H1 (cell line): ENCODE data around the gene DCLK1. TPM values are rescaled to one million over a fixed set of nuclear protein-coding genes. Genes with fewer than 3 reads are reported as not detected.

Source experiments
- CTCF ChIA-PET: fragments of 300-600 bp; sonication (Branson Sonifier 250); formaldehyde crosslinking; loops from one replicate; lab custom pipeline; 2021; ENCODE audit not compliant: partially characterized antibody; lab: Charles Lee
- POLR2A ChIA-PET: fragments of 300-600 bp; sonication (Branson Sonifier 250); formaldehyde crosslinking; loops from one replicate; lab custom pipeline; 2021; ENCODE audit warnings: inconsistent platforms; ENCODE audit not compliant: partially characterized antibody; lab: Charles Lee
- DNase-seq, 2 experiments: peaks; one replicate each; pipeline versions ENCODE4 v3.0.0 to v3.0.0-alpha.2; 2010 to 2022; ENCODE audit warnings: low spot score in 2 of 2, low read depth in 1 of 2, mixed read lengths in 1 of 2
- FAIRE-seq: peaks from 2 replicates; lab custom pipeline; 2011; peaks lifted over from hg19 to GRCh38; lab: Jason Lieb, UNC
- H2AFZ ChIP-seq: 2 replicates; pipeline ENCODE4 v1.8.1; 2012; ENCODE audit warnings: low read length, inconsistent platforms
- H2AK5ac ChIP-seq: 2 replicates; pipeline ENCODE4 v1.6.1; 2013; ENCODE audit warnings: low read depth, low read length
- H2BK120ac ChIP-seq: replicated peaks from 2 replicates; pipeline ENCODE3; 2013; ENCODE audit warnings: low read depth, low read length, inconsistent platforms
- H2BK12ac ChIP-seq: 2 replicates; pipeline ENCODE4 v1.6.1; 2013; ENCODE audit warnings: low read depth, low read length
- H2BK15ac ChIP-seq: 2 replicates; pipeline ENCODE4 v1.6.1; 2013; ENCODE audit warnings: low read length
- H2BK20ac ChIP-seq: 2 replicates; pipeline ENCODE4 v1.6.1; 2013; ENCODE audit warnings: low read length
- H2BK5ac ChIP-seq: 2 replicates; pipeline ENCODE4 v1.6.1; 2013; ENCODE audit warnings: low read depth, low read length
- H3K14ac ChIP-seq: 2 replicates; pipeline ENCODE4 v1.6.1; 2013; ENCODE audit warnings: inconsistent platforms; ENCODE audit not compliant: insufficient read length
- H3K18ac ChIP-seq: 2 replicates; pipeline ENCODE4 v1.6.1; 2013; ENCODE audit warnings: low read length; ENCODE audit errors: extremely low read depth
- H3K23ac ChIP-seq: 2 replicates; pipeline ENCODE4 v1.6.1; 2013; ENCODE audit warnings: inconsistent platforms; ENCODE audit not compliant: insufficient read length
- H3K23me2 ChIP-seq: 2 replicates; pipeline ENCODE4 v1.6.1; 2013; ENCODE audit warnings: low read depth, low read length
- H3K27ac ChIP-seq: 2 replicates; pipeline ENCODE4 v1.6.1; 2011; ENCODE audit warnings: low read depth, low read length, inconsistent platforms
- H3K27me3 ChIP-seq, 4 experiments: replicated peaks in 1 of 4; 1 replicate in 1 of 4; 2 replicates in 3 of 4; pipeline versions ENCODE4 v1.6.1 to v1.8.1; 2011 to 2013; ENCODE audit warnings: low read length in 3 of 4, mild to moderate bottlenecking in 3 of 4, inconsistent platforms in 2 of 4, mixed read lengths in 2 of 4, moderate library complexity in 1 of 4; ENCODE audit not compliant: control insufficient read depth in 3 of 4, insufficient read depth in 3 of 4; ENCODE audit errors: extremely low read depth in 1 of 4
- H3K36me3 ChIP-seq, 4 experiments: 2 replicates each; pipeline versions ENCODE4 v1.6.1 to v1.8.1; 2011 to 2013; ENCODE audit warnings: mild to moderate bottlenecking in 4 of 4, low read length in 3 of 4, moderate library complexity in 2 of 4, control low read depth in 1 of 4, inconsistent platforms in 1 of 4; ENCODE audit not compliant: insufficient read depth in 4 of 4, control insufficient read depth in 2 of 4
- H3K4ac ChIP-seq: replicated peaks from 2 replicates; pipeline ENCODE3; 2013; ENCODE audit warnings: low read length, low read depth, mixed read lengths, inconsistent platforms; ENCODE audit not compliant: insufficient read length
- H3K4me1 ChIP-seq, 4 experiments: replicated peaks in 1 of 4; 1 replicate in 1 of 4; 2 replicates in 3 of 4; pipeline versions ENCODE4 v1.6.1 to v1.8.1; 2011 to 2013; ENCODE audit warnings: low read length in 3 of 4, inconsistent platforms in 2 of 4, mixed read lengths in 1 of 4; ENCODE audit not compliant: insufficient read depth in 4 of 4, control insufficient read depth in 3 of 4
- H3K4me2 ChIP-seq, 2 experiments: 2 replicates each; pipeline versions ENCODE4 v1.6.1 to v1.8.1; 2011 to 2013; ENCODE audit warnings: low read depth in 2 of 2, low read length in 2 of 2, control low read depth in 1 of 2, inconsistent platforms in 1 of 2, mild to moderate bottlenecking in 1 of 2; ENCODE audit not compliant: insufficient read depth in 1 of 2
- H3K4me3 ChIP-seq, 4 experiments: fragments of 200-600, 300-600 bp in 1 of 4; sonication (generic), shearing (Covaris generic), sonication (Bioruptor Twin) in 1 of 4; 2 replicates each; pipeline versions ENCODE4 v1.5.1 to v1.8.1; 2011 to 2016; ENCODE audit warnings: low read length in 4 of 4, low read depth in 3 of 4, control low read depth in 2 of 4, inconsistent platforms in 2 of 4, mild to moderate bottlenecking in 2 of 4, mixed read lengths in 1 of 4, moderate library complexity in 1 of 4; ENCODE audit not compliant: insufficient read depth in 2 of 4; ENCODE audit errors: extremely low read depth in 1 of 4
- H3K56ac ChIP-seq: replicated peaks from 2 replicates; pipeline ENCODE3; 2013; ENCODE audit warnings: low read depth, mild to moderate bottlenecking, mixed read lengths, low read length, inconsistent platforms; ENCODE audit not compliant: insufficient read length
- H3K79me1 ChIP-seq: 2 replicates; pipeline ENCODE4 v1.6.1; 2013; ENCODE audit warnings: low read depth, low read length, control low read depth
- H3K79me2 ChIP-seq, 2 experiments: 2 replicates each; pipeline versions ENCODE4 v1.6.1 to v1.8.1; 2012 to 2013; ENCODE audit warnings: low read length in 2 of 2, mild to moderate bottlenecking in 2 of 2, inconsistent platforms in 1 of 2; ENCODE audit not compliant: insufficient read depth in 2 of 2, control insufficient read depth in 1 of 2
- H3K9ac ChIP-seq, 4 experiments: replicated peaks in 1 of 4; 1 replicate in 1 of 4; 2 replicates in 3 of 4; pipeline versions ENCODE4 v1.6.1 to v1.8.1; 2011 to 2013; ENCODE audit warnings: low read depth in 3 of 4, low read length in 3 of 4, control low read depth in 2 of 4, mild to moderate bottlenecking in 2 of 4, moderate library complexity in 2 of 4, inconsistent platforms in 1 of 4; ENCODE audit errors: extremely low read depth in 1 of 4
- H3K9me3 ChIP-seq, 2 experiments: 2 replicates each; pipeline versions ENCODE4 v1.6.1 to v1.8.1; 2012 to 2013; ENCODE audit warnings: mild to moderate bottlenecking in 2 of 2, moderate library complexity in 2 of 2, control low read depth in 1 of 2, inconsistent platforms in 1 of 2, low read depth in 1 of 2, low read length in 1 of 2, mixed read lengths in 1 of 2; ENCODE audit not compliant: insufficient read depth in 2 of 2
- H4K20me1 ChIP-seq, 2 experiments: replicated peaks in 1 of 2; 2 replicates each; pipeline versions ENCODE3 to v1.8.1; 2011 to 2013; ENCODE audit warnings: inconsistent platforms in 2 of 2, low read length in 2 of 2, mild to moderate bottlenecking in 1 of 2; ENCODE audit not compliant: insufficient read depth in 2 of 2, control insufficient read depth in 1 of 2
- H4K5ac ChIP-seq: 2 replicates; pipeline ENCODE4 v1.6.1; 2013; ENCODE audit warnings: low read length, low read depth, mixed read lengths, inconsistent platforms; ENCODE audit not compliant: insufficient read length
- H4K8ac ChIP-seq: 2 replicates; pipeline ENCODE4 v1.8.0; 2013; ENCODE audit warnings: mild to moderate bottlenecking, moderate library complexity, low read length, inconsistent platforms; ENCODE audit not compliant: insufficient read depth; ENCODE audit errors: extremely low read depth
- H4K91ac ChIP-seq: replicated peaks from 2 replicates; pipeline ENCODE3; 2013; ENCODE audit warnings: low read length, mixed read lengths, inconsistent platforms; ENCODE audit not compliant: insufficient read length
- CHD1 ChIP-seq: IDR thresholded peaks from 2 replicates; pipeline ENCODE4 v1.6.1; 2012; ENCODE audit warnings: low read depth, low read length, improper control_type of control experiment
- CREB1 ChIP-seq: IDR thresholded peaks from 2 replicates; pipeline ENCODE4 v1.6.1; 2012; ENCODE audit warnings: inconsistent platforms
- EP300 ChIP-seq, 2 experiments: IDR thresholded peaks; 1 replicate in 1 of 2; 2 replicates in 1 of 2; pipeline ENCODE4 v1.6.1; 2011 to 2012; ENCODE audit warnings: low read depth in 2 of 2, low read length in 2 of 2, mild to moderate bottlenecking in 2 of 2, borderline replicate concordance in 1 of 2, inconsistent platforms in 1 of 2, moderate library complexity in 1 of 2
- GABPA ChIP-seq: IDR thresholded peaks from 2 replicates; pipeline ENCODE4 v1.6.1; 2011; ENCODE audit warnings: mild to moderate bottlenecking, low read length, moderate library complexity, borderline replicate concordance; ENCODE audit not compliant: insufficient read depth
- MAFK ChIP-seq: IDR thresholded peaks from 2 replicates; pipeline ENCODE4 v1.6.1; 2012; ENCODE audit warnings: low read depth, mild to moderate bottlenecking, improper control_type of control experiment, low read length
- NRF1 ChIP-seq: IDR thresholded peaks from 2 replicates; pipeline ENCODE4 v1.6.1; 2011; ENCODE audit warnings: mild to moderate bottlenecking, low read depth, low read length, improper control_type of control experiment
- POU5F1 ChIP-seq: IDR thresholded peaks from 2 replicates; pipeline ENCODE4 v1.6.1; 2011; ENCODE audit warnings: low read depth, mild to moderate bottlenecking, low read length, moderate library complexity
- RAD21 ChIP-seq, 2 experiments: IDR thresholded peaks in 1 of 2; conservative IDR thresholded peaks in 1 of 2; 2 replicates each; pipeline ENCODE4 v1.6.1; 2011; ENCODE audit warnings: low read depth in 2 of 2, low read length in 2 of 2, improper control_type of control experiment in 1 of 2, inconsistent platforms in 1 of 2, mild to moderate bottlenecking in 1 of 2, moderate library complexity in 1 of 2
- RNF2 ChIP-seq: fragments of 200-900, 300-1000 bp; sonication (generic); IDR thresholded peaks from 2 replicates; pipeline ENCODE4 v1.7.1; 2016; ENCODE audit warnings: borderline replicate concordance, low read depth, mild to moderate bottlenecking, antibody characterized with exemption, low read length; ENCODE audit not compliant: poor library complexity, severe bottlenecking; ENCODE audit errors: missing control alignments
- RXRA ChIP-seq: IDR thresholded peaks from 2 replicates; pipeline ENCODE4 v1.6.1; 2011; ENCODE audit warnings: low read depth, mild to moderate bottlenecking, low read length, moderate library complexity; ENCODE audit not compliant: insufficient read depth
- SRF ChIP-seq: IDR thresholded peaks from 2 replicates; pipeline ENCODE4 v1.6.1; 2011; ENCODE audit warnings: mild to moderate bottlenecking, low read depth, low read length, moderate library complexity
- SUZ12 ChIP-seq: fragments of 200-600 bp; sonication (generic); IDR thresholded peaks from 2 replicates; pipeline ENCODE4 v1.6.1; 2012; ENCODE audit warnings: mild to moderate bottlenecking, inconsistent platforms, low read length, moderate library complexity, mixed read lengths
- TCF12 ChIP-seq: IDR thresholded peaks from 2 replicates; pipeline ENCODE4 v1.6.1; 2011; ENCODE audit warnings: low read depth, mild to moderate bottlenecking, low read length
- WGBS, 2 experiments: shearing (Covaris generic) in 1 of 2; methylation state at CpG; one replicate each; pipeline versions ENCODE4 v1.1.6 to v1.1.7; 2013 to 2015; ENCODE audit warnings: low lambda C conversion rate in 2 of 2, mixed read lengths in 2 of 2, inconsistent platforms in 1 of 2, low coverage in 1 of 2, missing lambda C conversion rate in 1 of 2; ENCODE audit not compliant: insufficient replicate concordance in 2 of 2, insufficient coverage in 1 of 2, insufficient read length in 1 of 2; ENCODE audit errors: extremely low coverage in 1 of 2, missing lambda C conversion rate in 1 of 2; 5-methylcytosine and 5-hydroxymethylcytosine counted together
- polyA plus RNA-seq, 7 experiments: library from polyadenylated mRNA; depleted of rRNA in 3 of 7; stranded (reverse) in 5 of 7; unstranded in 2 of 7; fragments of >200 nt in 5 of 7; fragments of 200-250 nt in 2 of 7; gene quantifications; 1 replicate in 5 of 7; 2 replicates in 1 of 7; 4 replicates in 1 of 7; pipeline versions ENCODE4 v1.2.1 to v1.2.3, GENCODE V29; 2011 to 2013; ENCODE audit warnings: missing spikeins in 2 of 7, mixed read lengths in 2 of 7
- total RNA-seq: library from RNA; stranded (reverse); fragmentation: NEBNext Ultra II Directional; extraction: Animal tissue kit (Norgen Biotek cat#: 25700); gene quantifications from 2 replicates; pipeline ENCODE4 v1.2.1, GENCODE V29; 2021

Gene DCLK1
- total and polyA plus RNA-seq, 2 of the 8 experiments (the other 6 are each of a cell fraction or from before 2014, with no cell fraction given) = 22.8 to 41.0 TPM

- Histone ChIP-seq H3K4me1 (no peaks in the 10 kb centered on the region; a peak in 1 of 7 replicates), H3K79me2 (no peaks in the 10 kb centered on the region), H3K23me2 (no peaks in the 10 kb centered on the region), H3K79me1 (no peaks in the 10 kb centered on the region), H3K18ac (no peak overlapping the region), H2AK5ac (no peak overlapping the region), H3K36me3 (no peaks in the 10 kb centered on the region), H2BK15ac (no peak overlapping the region), H4K5ac (no peak overlapping the region), H4K20me1 (no peaks in the 10 kb centered on the region)
- CTCF ChIA-PET = interaction anchor here (1.0 kb wide), 1 partner anchor 61 kb away, joined by 3 read pairs; no protein-coding TSS in a partner anchor
- TF ChIP-seq EP300 (IDR thresholded peaks at IDR 0.05; ENCODE audit: borderline replicate concordance in 1 of 2, low read depth in 2 of 2, low read length in 2 of 2) (no peak), CHD1 (no peak), RXRA (no peak), RAD21 (IDR thresholded peaks at IDR 0.05 in 1 of 2, conservative IDR thresholded peaks at IDR 0.05 in 1 of 2; ENCODE audit: low read depth in 2 of 2, low read length in 2 of 2) (no peak), POU5F1 (no peak), MAFK (no peak), RNF2 (no peak), TCF12 (no peak), SRF (no peak), CREB1 (no peak), NRF1 (no peak), GABPA (no peak), SUZ12 (no peak)
- TF ChIP-seq, all 59 proteins: peak for 0
- Histone ChIP-seq H3K56ac (no peak overlapping the region), H2AFZ (no peak overlapping the region), H3K9ac (no peak overlapping the region), H2BK5ac (no peak overlapping the region), H3K4ac (no peak overlapping the region), H4K8ac (no peak overlapping the region), H3K14ac (no peak overlapping the region), H3K4me2 (no peak overlapping the region), H2BK12ac (no peak overlapping the region), H3K4me3 (no peak overlapping the region), H2BK120ac (no peak overlapping the region), H3K27ac (no peak overlapping the region), H2BK20ac (no peak overlapping the region), H4K91ac (no peak overlapping the region), H3K27me3 (no peaks in the 10 kb centered on the region), H3K9me3 (peaks cover 0 to 3% of the 10 kb centered on the region in 2 experiments; a peak in 1 of 4 replicates), H3K23ac (no peak overlapping the region)
- WGBS, 2 experiments = 90% methylated on average over 1 of the region's 1 CpG; no CpG with 5 or more reads in 1 of the 2 experiments
- POLR2A ChIA-PET = no interaction called here
- FAIRE-seq (no peak), DNase-seq (no peak)
Measured at GRCh38 chr13:36059321-36059720, 71.9 kb downstream of the DCLK1 start.
